SW480 (cell line): ENCODE results near the gene TYW1.
"Not testable (repeated sequence)": the region's sequence is repeated elsewhere in the genome, so short reads cannot be mapped to it uniquely, and the experiment has no call there.

Experiments used
- DNase-seq: peaks from one replicate; pipeline ENCODE4 v3.0.0-alpha.2; 2016; ENCODE audit warnings: low spot score

The TYW1 gene

GRCh38 chr7:67130766-67131165, 134.1 kb downstream of the TYW1 start:
- DNase-seq: not testable (repeated sequence)

- DNase-seq: not testable (repeated sequence)
Measured at GRCh38 chr7:67134912-67135311, 138.3 kb downstream of the TYW1 start.

- not testable (repeated sequence) for DNase-seq
Measured at GRCh38 chr7:67135617-67136486, 139.2 kb downstream of the TYW1 start.

GRCh38 chr7:67137489-67137888, 140.9 kb downstream of the TYW1 start:
- DNase-seq: not testable (repeated sequence)

- DNase-seq: not testable (repeated sequence)
Measured at GRCh38 chr7:67139876-67140275, 143.2 kb downstream of the TYW1 start.

GRCh38 chr7:67141001-67141400, 144.4 kb downstream of the TYW1 start:
- DNase-seq: not testable (repeated sequence)

GRCh38 chr7:67143091-67143786, 146.6 kb downstream of the TYW1 start:
- not testable (repeated sequence) for DNase-seq

- DNase-seq: not testable (repeated sequence)
Measured at GRCh38 chr7:67145581-67146193, 149.1 kb downstream of the TYW1 start.

- not testable (repeated sequence) for DNase-seq
Measured at GRCh38 chr7:67149131-67149530, 152.5 kb downstream of the TYW1 start.

GRCh38 chr7:67154374-67154773, 157.7 kb downstream of the TYW1 start:
- DNase-seq: not testable (repeated sequence)

GRCh38 chr7:67156064-67156463, 159.4 kb downstream of the TYW1 start:
- not testable (repeated sequence) for DNase-seq

- not testable (repeated sequence) for DNase-seq
Measured at GRCh38 chr7:67163285-67163684, 166.7 kb downstream of the TYW1 start.

GRCh38 chr7:67171151-67171550, 174.5 kb downstream of the TYW1 start:
- not testable (repeated sequence) for DNase-seq

- DNase-seq: not testable (repeated sequence)
Measured at GRCh38 chr7:67176730-67177129, 180.1 kb downstream of the TYW1 start.

- DNase-seq: not testable (repeated sequence)
Measured at GRCh38 chr7:67178915-67179688, 182.5 kb downstream of the TYW1 start.

- not testable (repeated sequence) for DNase-seq
Measured at GRCh38 chr7:67182956-67183750, 186.5 kb downstream of the TYW1 start.

- not testable (repeated sequence) for DNase-seq
Measured at GRCh38 chr7:67184912-67185659, 188.5 kb downstream of the TYW1 start.

- not testable (repeated sequence) for DNase-seq
Measured at GRCh38 chr7:67185660-67186129, 189.1 kb downstream of the TYW1 start.

- DNase-seq: not testable (repeated sequence)
Measured at GRCh38 chr7:67189160-67189559, 192.5 kb downstream of the TYW1 start.
